LNCAP (cell line): ENCODE measurements around the gene FIBP.

Source experiments
- TF ChIP-seq, protein P1 (sequence below): fragments of 450-650 bp; IDR thresholded peaks from 2 replicates; pipeline ENCODE4 v1.5.1; 2017; ENCODE audit warnings: mild to moderate bottlenecking

The FIBP gene

GRCh38 chr11:65869643-65870306 lies 18.5 kb downstream of the FIBP start:
- TF ChIP-seq, protein P1, sequence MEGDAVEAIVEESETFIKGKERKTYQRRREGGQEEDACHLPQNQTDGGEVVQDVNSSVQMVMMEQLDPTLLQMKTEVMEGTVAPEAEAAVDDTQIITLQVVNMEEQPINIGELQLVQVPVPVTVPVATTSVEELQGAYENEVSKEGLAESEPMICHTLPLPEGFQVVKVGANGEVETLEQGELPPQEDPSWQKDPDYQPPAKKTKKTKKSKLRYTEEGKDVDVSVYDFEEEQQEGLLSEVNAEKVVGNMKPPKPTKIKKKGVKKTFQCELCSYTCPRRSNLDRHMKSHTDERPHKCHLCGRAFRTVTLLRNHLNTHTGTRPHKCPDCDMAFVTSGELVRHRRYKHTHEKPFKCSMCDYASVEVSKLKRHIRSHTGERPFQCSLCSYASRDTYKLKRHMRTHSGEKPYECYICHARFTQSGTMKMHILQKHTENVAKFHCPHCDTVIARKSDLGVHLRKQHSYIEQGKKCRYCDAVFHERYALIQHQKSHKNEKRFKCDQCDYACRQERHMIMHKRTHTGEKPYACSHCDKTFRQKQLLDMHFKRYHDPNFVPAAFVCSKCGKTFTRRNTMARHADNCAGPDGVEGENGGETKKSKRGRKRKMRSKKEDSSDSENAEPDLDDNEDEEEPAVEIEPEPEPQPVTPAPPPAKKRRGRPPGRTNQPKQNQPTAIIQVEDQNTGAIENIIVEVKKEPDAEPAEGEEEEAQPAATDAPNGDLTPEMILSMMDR: no peak

GRCh38 chr11:65868907-65869306 lies 19.4 kb downstream of the FIBP start:
- TF ChIP-seq, protein P1: no peak

- TF ChIP-seq, protein P1: no peak
Measured at GRCh38 chr11:65868076-65868667, 20.1 kb downstream of the FIBP start.

DNA sequence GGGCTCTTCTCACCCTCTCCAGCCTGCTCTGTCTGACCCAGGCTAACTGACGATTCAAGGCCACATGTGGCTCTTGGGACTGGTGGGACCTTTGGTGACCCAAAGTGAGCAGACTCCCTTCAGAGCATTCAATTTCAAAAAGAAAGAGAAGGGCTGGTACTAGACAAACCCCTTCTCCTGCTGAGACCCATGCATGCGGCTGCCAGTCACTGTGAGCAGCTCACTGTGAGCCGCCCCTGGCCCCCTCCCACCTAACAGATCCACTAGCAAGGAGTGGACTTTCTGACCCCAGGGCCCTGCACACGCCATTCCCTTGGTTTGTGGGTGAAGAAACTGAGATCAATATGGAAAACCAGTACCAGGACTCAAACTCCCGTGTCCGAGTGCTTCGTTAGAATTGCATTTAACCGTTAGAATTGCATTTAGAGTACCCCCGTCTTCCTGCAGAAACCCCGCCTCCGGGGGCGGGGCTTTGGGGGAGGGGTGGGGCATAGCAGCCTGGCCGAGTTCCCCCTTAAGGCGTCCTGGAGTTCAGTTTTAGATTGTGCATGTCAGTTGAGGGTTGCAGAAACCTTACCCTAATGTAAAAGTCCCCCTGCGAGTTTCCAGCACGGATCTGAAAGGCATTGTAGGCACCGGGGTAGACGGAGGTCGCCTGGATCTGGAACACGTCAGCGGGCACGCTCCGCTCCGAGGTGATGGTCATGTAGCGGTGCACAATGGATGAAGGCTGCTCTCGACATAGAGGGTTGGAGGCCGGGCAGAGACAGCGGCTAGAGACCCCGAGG lies 20.8 kb downstream of the FIBP start:
- TF ChIP-seq, protein P1: no peak

GRCh38 chr11:65866509-65867283 lies 21.6 kb downstream of the FIBP start:
- TF ChIP-seq, protein P1: no peak

DNA sequence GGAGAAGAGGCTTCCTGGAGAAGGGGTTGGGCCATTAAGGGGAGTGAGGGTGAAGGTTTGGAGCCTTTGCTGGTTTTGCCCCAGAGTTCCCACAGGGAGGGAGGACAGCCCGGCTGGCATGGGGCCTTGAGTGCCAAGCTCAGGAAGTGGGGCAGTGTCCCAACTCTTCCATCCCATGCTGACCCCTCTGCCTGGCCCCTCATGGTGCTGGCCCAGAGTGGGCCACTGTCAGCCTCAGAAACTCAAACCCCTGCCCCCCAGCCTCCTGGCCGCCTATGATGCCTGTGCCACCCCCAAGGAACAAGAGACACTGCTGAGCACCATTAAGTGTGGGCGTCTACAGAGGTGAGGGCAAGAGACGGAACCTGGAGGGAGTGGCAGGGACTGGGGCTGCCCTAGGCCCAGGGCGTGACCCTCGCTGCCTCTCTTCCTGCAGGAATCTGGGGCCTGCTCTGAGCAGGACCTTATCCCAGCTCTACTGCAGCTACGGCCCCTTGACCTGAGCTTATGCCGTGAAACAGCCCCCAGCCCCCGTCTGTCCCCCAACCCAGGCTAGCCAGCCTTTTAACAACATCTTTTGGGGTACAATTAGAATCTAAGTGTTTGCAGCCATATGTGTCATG lies 22.6 kb downstream of the FIBP start:
- TF ChIP-seq, protein P1: no peak
